GM19193 (cell line): ENCODE measurements around the gene MATK.

Experiments used
- POLR2A ChIP-seq: IDR thresholded peaks from 4 replicates; pipeline ENCODE4 v1.6.1; 2011; ENCODE audit not compliant: insufficient read depth, insufficient read length; ENCODE audit errors: extremely low read depth

Gene MATK

GRCh38 chr19:3771000-3771905 is 14.9 kb downstream of the MATK start:
- no peak for TF ChIP-seq POLR2A

- TF ChIP-seq POLR2A = no peak
Measured at GRCh38 chr19:3770136-3770999, 15.8 kb downstream of the MATK start.

GRCh38 chr19:3769494-3769893 is 16.7 kb downstream of the MATK start:
- no peak for TF ChIP-seq POLR2A

DNA sequence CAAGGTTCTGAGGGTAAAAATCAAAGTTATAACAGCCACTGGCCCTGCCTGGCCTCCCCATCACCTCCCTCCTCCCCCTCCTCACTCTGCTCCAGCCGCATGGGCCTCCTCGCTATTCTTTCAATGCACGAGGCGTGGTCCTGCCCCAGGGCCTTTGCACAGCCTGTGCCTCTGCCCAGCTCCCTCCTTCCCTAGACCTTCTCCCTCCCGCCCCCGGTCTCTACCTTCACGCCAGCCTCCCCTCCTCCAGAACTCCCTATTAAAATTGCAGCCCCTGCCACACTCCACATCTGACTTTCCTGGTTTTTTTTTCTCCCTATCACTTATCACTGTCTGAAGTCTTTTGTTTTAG is 17.5 kb downstream of the MATK start:
- TF ChIP-seq POLR2A = no peak

GRCh38 chr19:3768015-3768747 is 18.0 kb downstream of the MATK start:
- no peak for TF ChIP-seq POLR2A

GRCh38 chr19:3767050-3767449 is 19.1 kb downstream of the MATK start:
- no peak for TF ChIP-seq POLR2A

GRCh38 chr19:3766520-3766919 is 19.7 kb downstream of the MATK start:
- no peak for TF ChIP-seq POLR2A

- no peak for TF ChIP-seq POLR2A
Measured at GRCh38 chr19:3765121-3765520, 21.1 kb downstream of the MATK start.

- TF ChIP-seq POLR2A = peak; percentile 95
Measured at GRCh38 chr19:3762501-3763459, 23.4 kb downstream of the MATK start, which contains the start of gene MRPL54. MRPL54 (plus strand) TSS chr19:3762682; CDS start chr19:3762701, 19 bp downstream.

DNA sequence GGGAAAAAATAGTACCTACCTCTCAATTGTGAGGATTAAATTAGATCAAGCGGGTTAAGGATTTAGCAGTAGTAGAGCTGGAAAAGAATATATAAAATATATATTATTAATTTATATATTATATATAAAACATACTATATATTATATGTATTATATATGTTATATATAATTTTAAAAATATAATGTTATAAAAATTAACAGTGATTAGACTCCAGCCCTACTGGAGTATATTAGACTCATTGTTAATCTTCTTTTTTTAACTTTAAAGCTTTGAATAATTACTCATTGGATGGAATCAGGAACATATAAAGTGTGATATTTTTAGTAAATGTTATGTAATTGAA is 24.1 kb downstream of the MATK start:
- TF ChIP-seq POLR2A = no peak

DNA sequence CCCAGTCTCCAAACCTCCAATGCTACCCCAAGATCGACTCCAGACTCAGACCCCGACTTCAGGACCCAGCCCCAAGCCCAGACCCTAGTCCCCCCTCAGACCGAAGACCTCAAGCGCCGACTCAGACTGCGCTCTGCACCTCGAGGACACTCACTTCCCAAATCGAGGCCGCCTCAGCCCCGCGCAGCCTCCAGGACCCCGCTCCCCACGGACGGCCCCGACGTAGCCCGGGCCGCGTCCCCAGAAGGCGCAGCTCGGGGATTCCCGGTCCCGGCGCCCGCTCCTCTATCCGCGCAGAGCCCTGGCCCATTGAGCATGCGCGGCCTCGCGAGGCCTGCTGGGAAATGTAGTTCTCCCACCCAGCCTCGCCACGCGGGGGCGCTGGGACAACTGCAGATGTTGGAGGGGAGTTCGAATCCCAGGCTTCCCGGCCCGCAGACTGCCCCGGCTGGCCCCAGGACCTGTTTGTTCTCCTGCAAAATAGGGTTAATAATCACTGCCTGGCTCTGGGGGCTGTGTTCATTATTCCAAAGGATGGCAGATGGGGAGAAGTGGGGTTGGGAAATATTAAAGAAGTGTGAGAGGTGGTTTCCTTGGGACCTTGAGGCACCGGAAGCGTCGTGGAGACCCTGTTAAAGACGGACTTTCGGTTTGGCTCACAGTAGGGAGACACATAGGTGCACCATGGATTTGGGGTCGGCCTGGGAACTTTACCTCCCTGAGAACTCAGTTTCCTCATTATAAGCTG is 24.6 kb downstream of the MATK start, which contains the start of gene APBA3:
Gene APBA3, minus strand, starts transcription at position 311 of the 748 bp plus-strand sequence. CDS start 1,428 bp downstream, outside the sequence.
- peak; percentile 94 for TF ChIP-seq POLR2A

GRCh38 chr19:3760871-3761361 is 25.3 kb downstream of the MATK start:
- TF ChIP-seq POLR2A = no peak
